GM19023 (cell line): ENCODE data around the gene NOTCH1.

Experiments used
- ATAC-seq: cut with Tn5 transposase; IDR thresholded peaks from one replicate; pipeline ENCODE4 v1.9.1; 2021; ENCODE audit warnings: mild to moderate bottlenecking, moderate library complexity; ENCODE audit not compliant: unreplicated experiment

NOTCH1 gene

DNA sequence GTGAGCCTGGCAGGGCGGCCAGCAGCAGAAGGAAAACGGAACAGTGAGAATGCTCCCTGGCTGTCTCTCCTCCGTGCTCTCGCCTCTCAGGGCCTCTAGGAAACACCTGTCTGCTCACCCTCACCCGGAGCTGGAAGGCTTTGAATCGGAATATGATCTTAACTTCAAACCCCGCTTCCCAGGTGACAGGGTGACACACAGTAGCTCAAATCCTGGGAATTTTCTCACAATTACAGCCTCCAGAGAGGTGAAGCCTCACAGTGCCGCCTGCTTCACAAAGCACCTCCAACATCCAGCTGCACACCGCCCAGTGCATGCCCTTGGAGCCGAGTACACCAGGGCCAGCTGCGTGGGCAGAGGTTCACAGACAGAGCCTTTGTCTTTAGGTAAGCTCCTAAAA, 75.5 kb downstream of the NOTCH1 start:
- ATAC-seq, result no peak

GRCh38 chr9:136467766-136468165, 78.1 kb downstream of the NOTCH1 start:
- no peak for ATAC-seq

- ATAC-seq, result no peak
These were observed 79.7 kb downstream of the NOTCH1 start for GRCh38 chr9:136466155-136466541.

GRCh38 chr9:136465500-136466154, 80.2 kb downstream of the NOTCH1 start:
- ATAC-seq, result no peak

DNA sequence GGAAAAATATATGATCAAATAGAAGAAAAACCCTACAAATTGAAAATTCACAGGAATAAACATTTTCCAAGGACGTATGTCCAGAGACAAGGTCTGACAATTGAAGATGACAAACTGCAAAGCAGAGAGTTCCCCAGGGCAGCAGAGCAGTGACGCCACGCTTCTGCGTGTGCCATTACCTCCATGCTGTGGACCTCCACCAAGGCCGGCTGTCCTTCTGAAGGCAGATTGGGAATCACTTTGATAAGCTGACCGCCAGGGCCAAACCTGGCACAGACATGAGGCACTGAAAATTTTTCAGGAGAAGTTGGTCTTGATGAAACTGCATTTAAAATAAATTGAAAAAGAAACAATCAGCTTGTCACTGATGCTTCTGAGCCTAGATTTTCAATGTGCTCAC, 81.6 kb downstream of the NOTCH1 start:
- ATAC-seq, result no peak

DNA sequence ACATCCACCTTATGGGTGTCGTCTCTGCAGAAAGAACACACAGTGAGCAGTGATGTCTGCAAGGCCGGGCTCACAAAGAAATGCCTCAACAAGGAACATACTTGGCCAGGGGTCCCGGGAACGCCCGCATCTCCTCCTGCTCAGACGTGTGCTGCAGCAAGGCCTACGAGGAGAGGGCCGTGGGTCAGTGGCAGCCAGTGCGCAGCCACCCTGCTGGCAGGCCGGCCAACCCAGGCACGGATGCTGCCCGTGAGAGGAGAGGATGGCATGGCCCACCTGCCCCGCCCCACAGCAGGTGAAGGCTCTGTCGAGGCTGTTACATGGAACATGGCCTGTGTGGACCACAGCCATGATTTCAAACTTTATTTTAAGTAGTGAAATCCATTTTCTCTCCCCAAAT, 82.3 kb downstream of the NOTCH1 start:
- no peak for ATAC-seq

GRCh38 chr9:136462664-136463063, 83.2 kb downstream of the NOTCH1 start:
- no peak for ATAC-seq

DNA sequence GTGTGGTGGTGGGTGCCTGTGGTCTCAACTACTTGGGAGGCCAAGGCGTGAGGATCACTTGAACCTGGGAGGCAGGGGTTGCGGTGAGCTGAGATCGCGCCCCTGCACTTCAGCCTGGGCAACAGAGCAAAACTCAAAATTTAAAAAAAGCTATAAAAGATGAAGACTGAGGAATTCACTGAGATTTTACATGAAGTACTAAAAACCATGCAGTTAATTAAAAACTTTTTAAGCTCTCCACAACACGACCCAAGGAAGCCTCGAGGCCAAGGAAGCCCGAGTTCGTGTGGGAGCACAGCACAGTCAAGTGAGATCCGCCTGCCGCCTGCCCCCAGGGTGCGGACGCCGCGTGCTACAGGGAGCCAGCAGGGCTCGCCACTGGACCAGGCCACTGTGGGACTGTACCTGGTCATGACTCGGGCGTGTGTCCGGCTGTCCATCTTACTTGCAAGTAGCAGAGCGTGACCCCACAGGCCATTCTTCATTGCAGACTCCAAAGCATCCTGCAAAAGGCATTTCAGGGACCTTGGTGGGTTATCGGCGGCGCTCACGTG, 85.0 kb downstream of the NOTCH1 start:
- no peak for ATAC-seq

DNA sequence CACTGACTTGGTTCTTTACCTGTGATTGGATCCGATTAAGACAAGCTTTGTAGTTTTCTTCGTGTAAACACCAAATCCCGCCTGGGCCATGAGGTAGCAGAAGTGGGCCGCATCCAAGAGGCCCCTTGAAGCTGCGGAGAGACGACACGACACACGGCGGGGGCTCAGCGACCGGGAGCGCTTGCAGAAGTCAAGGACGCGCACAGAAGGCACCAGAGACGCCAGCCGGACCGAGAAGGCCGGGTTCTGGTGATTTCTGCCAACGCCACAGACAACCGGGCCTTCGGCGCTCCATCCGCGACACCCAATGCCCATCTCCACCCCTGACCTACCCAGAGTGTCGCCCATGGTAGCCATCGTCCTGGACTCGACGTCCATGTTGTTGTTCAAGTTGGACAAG, 86.4 kb downstream of the NOTCH1 start:
- ATAC-seq, result no peak

DNA sequence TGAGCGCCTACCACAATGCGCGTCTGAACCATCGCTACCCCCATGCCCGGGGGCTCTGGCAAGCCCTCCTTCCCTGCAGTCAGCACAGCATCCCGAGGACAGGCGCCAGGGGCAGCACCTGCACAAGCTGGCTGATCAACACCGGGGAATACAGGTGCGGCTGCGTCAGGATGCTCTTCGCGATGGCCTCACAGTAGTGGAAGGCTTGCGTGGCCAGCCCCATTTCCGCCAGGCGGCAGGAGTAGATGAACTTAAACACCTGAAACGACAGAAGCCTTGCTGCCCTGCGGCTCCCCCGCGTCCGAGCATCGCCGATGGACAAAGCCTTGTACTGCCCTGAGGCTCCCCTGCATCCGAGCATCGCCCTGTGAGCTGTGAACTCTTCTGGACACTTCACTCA, 88.5 kb downstream of the NOTCH1 start:
- ATAC-seq, result no peak

GRCh38 chr9:136456258-136456657, 89.6 kb downstream of the NOTCH1 start:
- no peak for ATAC-seq

- no peak for ATAC-seq
These were observed 90.5 kb downstream of the NOTCH1 start for GRCh38 chr9:136455043-136456002.

DNA sequence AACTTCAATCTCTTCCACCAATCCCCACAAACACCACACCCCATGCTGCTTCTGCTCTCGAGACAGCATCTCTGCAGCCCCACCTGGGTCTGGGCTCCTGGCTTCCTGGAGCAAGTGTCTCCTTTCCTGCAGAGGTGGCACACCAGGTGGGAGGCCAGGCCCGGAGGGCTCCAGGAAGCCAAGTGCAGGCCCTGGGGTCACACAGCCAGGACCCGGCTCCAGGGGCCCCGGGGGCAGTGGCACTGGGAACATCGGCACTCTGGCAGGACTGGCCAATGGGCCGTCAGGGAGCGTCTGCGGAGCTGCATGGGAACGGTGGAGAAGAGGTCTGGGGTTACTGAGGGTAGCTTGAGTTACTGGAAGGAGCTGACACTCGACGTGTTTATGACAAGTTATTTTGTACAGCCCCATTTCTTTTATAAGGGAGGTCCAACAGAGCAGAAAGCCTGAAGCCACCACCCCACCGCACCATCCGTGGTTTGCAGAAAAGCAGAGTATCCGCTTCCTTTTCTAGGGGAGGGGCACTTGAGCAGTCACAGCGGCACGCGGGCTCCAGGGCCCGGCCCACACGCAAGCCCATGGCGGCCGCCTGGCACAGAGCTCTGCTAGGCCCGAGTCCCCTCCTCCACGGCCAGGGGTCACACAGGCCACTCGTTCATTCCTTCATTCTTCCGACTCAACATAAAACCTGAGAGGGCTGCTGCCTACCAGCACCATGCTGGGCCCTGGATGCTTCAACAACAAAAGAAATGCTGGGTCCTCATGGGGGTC, 91.6 kb downstream of the NOTCH1 start:
- no peak for ATAC-seq

- ATAC-seq, result no peak
These were observed 92.5 kb downstream of the NOTCH1 start for GRCh38 chr9:136453326-136453725.

DNA sequence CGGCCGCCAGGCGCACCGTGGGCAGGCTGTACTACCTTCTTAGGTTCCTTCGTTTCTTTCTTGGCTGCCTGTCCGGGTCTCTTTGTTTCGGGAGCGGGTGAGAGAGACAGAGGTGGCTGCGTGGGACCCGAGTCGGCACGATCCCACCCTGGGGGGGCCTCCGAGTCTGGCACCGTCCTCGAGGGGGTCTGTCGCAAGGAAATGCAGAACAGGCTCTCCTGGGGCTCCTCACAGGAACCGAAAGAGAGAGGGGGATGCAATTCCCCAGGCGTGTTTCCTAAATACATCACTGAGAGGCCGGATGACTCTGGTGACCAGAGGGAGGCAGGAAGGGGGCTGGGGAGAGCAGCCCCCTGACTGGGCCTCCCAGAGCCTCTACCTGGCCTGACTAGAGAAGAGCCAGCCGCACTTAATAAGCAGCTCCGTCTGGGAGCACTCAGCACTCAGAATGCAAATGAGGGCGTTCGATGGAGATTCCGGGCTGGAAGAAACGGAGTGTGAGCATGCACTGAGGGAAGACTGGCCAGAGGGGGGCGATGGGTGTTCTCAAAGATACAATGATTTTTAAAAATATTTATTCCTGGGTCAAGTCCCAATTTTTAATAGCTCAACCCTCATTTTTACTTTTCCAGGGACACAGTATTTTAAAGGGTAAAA, 94.5 kb downstream of the NOTCH1 start:
- no peak for ATAC-seq

- no peak for ATAC-seq
These were observed 97.2 kb downstream of the NOTCH1 start for GRCh38 chr9:136448655-136449054.

DNA sequence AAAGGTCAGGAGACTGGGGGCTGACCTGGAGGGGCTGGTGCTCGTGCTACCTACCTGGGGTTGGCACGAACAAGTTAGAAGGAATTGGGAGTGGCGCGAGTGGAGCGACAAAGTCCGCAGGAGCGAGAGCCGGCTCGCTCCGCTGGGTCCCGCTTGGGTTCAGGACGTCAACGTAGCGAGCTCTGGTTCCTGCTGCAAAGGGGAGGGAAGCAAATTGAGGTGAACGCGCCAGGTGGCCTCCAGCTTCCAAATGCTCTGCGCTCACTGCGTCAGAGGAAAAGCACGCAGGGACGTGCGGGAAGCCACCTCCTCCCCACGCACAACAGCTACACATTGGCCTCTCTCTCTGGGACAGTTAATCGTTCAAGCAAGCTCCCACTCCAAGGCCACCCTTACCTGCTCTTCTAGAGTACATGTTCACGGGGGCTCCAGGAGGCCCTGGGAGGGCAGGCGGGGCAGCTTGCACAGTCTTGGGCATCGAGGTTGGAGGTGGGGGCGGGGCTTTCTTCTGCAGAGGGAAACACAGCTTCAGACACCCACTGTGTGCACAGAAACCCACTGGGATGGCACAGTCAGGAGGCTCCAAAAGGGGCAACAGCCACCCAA, 98.6 kb downstream of the NOTCH1 start:
- ATAC-seq, result no peak

DNA sequence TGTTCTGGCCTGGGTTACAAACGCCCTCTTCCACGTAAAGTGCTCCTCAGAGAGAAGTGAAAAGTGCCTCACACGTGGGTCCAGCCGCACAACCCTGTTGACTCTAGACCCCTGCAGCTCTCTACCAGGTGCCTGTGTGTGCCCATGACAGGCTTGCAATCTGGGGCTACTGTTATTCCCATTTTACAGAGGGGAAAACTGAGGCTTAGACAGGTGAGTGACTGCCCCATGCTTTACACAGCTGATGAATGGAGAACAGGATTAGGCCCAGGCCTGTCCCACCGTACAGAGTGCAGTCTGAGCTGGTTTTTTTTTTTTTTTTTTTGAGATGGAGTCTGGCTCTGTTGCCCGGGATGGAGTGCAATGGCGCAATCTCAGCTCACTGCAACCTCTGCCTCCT, 100.0 kb downstream of the NOTCH1 start:
- ATAC-seq, result no peak
